GM12874 (cell line): ENCODE measurements around the gene KIF2A.

Experiments
- TF ChIP-seq, protein P1 (sequence below): IDR thresholded peaks from 2 replicates; pipeline ENCODE4 v1.5.1; 2011; ENCODE audit warnings: low read depth, mild to moderate bottlenecking, control low read depth, low read length, moderate library complexity; ENCODE audit not compliant: insufficient read depth

Gene KIF2A

DNA sequence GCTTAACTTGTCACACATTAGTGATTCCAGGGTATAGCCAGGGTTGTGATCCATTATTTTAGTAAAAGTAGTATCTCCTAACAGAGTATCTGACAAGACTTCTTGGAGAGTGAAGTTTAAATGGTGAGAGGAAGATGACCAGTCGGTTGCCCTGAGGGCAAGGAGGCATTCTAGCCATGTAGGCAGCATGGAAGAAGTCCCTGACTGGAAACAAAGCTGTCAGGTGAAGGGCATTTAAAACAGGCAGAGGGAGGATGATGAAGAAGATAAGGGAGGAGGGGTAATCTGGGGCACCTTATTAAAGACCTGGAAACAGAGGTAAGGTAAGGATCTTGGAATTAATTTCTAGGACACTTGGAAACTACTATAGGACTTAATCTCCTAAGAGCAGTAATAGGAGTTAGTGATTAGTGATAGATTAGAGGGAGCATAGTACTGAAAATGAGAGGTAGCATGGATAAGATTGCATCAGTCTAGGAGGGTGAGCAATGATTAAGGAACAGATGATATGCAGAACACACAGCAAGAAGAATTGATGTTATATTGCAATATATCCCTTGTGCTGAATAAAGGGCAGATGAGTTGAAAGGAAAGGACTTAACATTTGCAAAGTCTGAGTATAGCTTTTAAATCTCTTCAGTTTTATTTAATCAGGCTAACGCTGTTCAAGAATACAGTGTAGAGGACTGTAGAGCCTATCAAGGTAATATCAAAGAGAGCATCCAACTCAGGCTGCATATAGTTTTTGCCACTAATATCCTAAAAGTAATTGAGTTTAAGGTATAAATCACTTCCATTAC lies 9.6 kb downstream of the KIF2A start:
- TF ChIP-seq, protein P1, sequence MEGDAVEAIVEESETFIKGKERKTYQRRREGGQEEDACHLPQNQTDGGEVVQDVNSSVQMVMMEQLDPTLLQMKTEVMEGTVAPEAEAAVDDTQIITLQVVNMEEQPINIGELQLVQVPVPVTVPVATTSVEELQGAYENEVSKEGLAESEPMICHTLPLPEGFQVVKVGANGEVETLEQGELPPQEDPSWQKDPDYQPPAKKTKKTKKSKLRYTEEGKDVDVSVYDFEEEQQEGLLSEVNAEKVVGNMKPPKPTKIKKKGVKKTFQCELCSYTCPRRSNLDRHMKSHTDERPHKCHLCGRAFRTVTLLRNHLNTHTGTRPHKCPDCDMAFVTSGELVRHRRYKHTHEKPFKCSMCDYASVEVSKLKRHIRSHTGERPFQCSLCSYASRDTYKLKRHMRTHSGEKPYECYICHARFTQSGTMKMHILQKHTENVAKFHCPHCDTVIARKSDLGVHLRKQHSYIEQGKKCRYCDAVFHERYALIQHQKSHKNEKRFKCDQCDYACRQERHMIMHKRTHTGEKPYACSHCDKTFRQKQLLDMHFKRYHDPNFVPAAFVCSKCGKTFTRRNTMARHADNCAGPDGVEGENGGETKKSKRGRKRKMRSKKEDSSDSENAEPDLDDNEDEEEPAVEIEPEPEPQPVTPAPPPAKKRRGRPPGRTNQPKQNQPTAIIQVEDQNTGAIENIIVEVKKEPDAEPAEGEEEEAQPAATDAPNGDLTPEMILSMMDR: no peak

DNA sequence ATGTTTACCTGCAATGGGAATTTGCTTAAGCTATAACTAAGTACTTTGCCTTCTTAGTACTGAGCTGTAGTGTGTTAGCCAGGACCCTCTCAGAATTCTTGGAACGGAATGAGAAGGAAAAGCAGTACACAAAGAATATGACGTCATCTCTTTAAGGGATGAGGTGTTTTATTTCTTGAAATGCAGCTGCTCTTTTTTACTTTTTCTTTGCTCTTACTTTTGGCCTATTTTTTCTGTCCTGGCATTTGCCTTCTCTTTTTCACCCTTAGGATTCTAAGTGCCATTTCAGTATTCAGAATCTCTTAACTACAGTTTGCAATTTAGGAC lies 10.1 kb downstream of the KIF2A start:
- TF ChIP-seq, protein P1: no peak

DNA sequence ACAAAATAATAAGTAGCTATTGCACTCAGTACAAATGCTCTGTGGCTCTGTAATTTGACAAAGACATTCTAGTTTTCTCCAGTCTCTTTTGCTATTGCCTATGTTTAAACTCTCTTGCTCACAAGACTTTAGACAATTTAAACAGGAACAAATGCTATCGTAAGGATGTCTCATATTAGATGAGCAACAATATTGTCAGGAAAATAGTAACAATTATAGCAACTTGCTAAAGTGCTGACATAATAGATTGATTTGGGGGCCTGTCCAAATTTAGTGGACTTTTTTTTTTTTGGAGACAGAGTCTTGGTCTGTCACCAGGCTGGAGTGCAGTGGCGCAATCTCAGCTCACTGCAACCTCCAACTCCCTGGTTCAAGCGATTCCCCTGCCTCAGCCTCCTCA lies 11.8 kb downstream of the KIF2A start:
- TF ChIP-seq, protein P1: no peak

DNA sequence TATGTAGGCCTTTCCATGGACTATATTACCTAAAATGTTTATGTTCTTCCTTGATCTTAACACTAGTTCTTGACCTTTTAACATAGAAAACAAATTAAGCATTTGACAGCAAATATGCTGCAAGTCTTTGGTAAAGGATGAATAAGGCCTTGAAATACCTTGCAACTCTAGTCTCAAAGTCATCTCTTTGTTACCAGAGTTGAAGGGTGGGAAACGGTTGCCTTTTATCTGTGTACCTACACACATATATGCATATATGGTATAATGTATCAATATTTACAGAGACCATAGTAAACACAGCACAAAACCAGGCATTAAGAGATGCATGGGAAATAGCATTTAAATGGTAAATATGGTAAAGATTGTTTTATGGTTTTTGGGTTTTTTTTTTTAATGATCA lies 16.5 kb downstream of the KIF2A start:
- TF ChIP-seq, protein P1: no peak

DNA sequence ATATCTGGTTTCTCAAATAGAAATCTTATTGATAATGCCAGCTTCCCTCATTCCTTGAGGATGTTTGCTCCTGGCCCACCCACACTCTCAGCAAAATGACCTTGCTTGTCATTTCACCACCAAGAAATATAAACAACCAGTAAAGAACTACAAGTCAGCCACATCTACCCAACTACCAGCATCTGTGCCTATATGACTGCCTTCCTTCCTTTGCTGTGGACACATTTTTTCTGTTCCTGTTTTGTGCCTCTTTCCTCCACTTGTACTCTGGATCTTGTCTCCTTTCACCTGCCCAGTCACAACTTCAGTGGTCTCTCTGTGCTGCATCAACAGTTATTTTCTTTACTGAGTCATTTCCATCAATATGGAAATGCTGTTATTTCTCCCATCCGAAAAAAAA lies 20.3 kb downstream of the KIF2A start:
- TF ChIP-seq, protein P1: no peak

DNA sequence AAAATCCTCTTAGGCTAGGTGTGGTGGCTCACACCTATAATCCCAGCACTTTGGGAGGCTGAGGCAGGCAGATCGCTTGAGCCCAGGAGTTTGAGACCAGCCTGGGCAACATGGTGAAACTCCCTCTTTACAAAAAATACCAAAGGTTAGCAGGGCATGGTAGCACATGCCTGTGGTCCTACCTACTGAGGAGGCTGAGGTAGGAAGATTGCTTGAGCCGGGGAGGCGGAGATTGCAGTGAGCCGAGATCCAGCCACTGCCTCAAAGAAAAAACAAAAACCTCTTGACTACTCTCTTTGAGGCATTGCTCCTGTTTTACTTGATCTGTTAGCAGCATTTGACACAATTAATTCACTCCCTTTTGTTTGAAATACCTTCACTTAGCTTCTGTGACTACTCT lies 20.7 kb downstream of the KIF2A start:
- TF ChIP-seq, protein P1: no peak

DNA sequence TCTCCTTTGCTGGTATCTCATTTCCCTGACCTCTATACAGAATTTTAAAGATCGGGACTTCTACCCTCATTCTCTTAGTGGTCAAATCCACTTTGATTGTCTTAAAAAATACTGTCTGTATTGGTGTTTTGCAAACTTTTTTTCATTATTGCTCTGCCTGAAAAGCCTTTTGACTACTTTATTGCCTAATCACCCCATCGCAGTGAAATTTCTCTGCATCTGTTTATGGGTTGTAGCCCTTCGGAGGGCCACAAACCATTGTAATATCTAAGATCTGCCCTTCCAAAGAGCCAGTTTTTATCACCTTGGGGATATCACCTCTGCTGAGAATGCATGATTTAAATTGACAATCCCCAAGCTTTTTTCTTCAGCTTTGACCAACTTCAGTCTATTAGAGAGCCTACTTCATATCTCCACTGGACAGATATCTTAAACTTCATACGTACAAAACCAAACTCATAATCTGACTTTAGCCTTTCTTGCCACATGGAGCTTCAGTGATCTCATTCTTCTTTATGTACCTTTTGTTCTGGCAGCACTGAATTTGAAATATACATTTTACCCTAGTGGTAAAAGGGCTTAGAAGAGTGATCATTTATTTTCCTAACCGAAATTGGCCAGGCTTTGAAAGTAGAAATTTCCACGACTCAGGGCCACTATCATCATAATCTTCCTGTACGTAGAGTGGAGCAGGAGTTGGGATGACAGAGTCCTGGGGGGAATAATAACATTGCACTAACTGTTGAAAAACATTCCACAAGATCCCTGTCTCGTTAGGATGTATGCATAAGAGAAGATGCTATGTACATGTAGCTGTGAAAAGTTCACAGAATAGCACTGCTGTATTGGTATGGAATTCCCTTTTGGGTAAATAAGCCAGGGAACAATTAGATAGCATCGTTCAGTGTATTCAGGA lies 21.4 kb downstream of the KIF2A start:
- TF ChIP-seq, protein P1: no peak
